Brain microvascular endothelial cell (primary cell): ENCODE results near the gene DNAJB13.

Source experiments
- DNase-seq: peaks from one replicate; pipeline ENCODE4 v3.0.0-alpha.2; 2020
- H3K27ac ChIP-seq: fragments of 250-450 bp; sonication (Bioruptor Pico); 2 replicates; pipeline ENCODE4 v1.5.1; 2020; ENCODE audit warnings: mild to moderate bottlenecking, moderate library complexity
- H3K27me3 ChIP-seq: fragments of 250-450 bp; sonication (Bioruptor Pico); replicated peaks from 2 replicates; pipeline ENCODE4 v1.5.1; 2020; ENCODE audit warnings: mild to moderate bottlenecking
- H3K36me3 ChIP-seq: fragments of 250-450 bp; sonication (Bioruptor Pico); replicated peaks from 2 replicates; pipeline ENCODE4 v1.5.1; 2020; ENCODE audit warnings: mild to moderate bottlenecking
- H3K4me3 ChIP-seq: 2 replicates; pipeline ENCODE4 v1.5.1; 2011; ENCODE audit warnings: low read depth, mild to moderate bottlenecking, control low read depth, low read length, moderate library complexity
- in situ Hi-C: cut with HindIII; loops from 2 replicates; pipeline ENCODE4 v1.10.0; 2017; ENCODE audit warnings: low sequenced_read_pairs, low pct_ligation_motif_present
- TF ChIP-seq, protein P1 (sequence below): IDR thresholded peaks from 2 replicates; pipeline ENCODE4 v1.5.1; 2011; ENCODE audit warnings: low read depth, mild to moderate bottlenecking, moderate library complexity, low read length, control low read depth, inconsistent platforms; ENCODE audit errors: missing control alignments

Gene DNAJB13

GRCh38 chr11:74017631-74018030 is 66.8 kb downstream of the DNAJB13 start:
- in situ Hi-C loops, result no loop called here
- TF ChIP-seq, protein P1, sequence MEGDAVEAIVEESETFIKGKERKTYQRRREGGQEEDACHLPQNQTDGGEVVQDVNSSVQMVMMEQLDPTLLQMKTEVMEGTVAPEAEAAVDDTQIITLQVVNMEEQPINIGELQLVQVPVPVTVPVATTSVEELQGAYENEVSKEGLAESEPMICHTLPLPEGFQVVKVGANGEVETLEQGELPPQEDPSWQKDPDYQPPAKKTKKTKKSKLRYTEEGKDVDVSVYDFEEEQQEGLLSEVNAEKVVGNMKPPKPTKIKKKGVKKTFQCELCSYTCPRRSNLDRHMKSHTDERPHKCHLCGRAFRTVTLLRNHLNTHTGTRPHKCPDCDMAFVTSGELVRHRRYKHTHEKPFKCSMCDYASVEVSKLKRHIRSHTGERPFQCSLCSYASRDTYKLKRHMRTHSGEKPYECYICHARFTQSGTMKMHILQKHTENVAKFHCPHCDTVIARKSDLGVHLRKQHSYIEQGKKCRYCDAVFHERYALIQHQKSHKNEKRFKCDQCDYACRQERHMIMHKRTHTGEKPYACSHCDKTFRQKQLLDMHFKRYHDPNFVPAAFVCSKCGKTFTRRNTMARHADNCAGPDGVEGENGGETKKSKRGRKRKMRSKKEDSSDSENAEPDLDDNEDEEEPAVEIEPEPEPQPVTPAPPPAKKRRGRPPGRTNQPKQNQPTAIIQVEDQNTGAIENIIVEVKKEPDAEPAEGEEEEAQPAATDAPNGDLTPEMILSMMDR, result no peak
- H3K36me3 ChIP-seq, result no peaks in the 10 kb centered on the region
- no peak for DNase-seq
- no peak overlapping the region for H3K27ac ChIP-seq
- H3K27me3 ChIP-seq, result no peaks in the 10 kb centered on the region
- no peak overlapping the region for H3K4me3 ChIP-seq

- Histone ChIP-seq H3K36me3 (no peaks in the 10 kb centered on the region), H3K27me3 (no peaks in the 10 kb centered on the region), H3K4me3 (no peak overlapping the region), H3K27ac (no peak overlapping the region)
- TF ChIP-seq, protein P1, result no peak
- peak; percentile 41 for DNase-seq
- in situ Hi-C loops, result no loop called here
Measured at GRCh38 chr11:74018331-74019005, 67.6 kb downstream of the DNAJB13 start.

DNA sequence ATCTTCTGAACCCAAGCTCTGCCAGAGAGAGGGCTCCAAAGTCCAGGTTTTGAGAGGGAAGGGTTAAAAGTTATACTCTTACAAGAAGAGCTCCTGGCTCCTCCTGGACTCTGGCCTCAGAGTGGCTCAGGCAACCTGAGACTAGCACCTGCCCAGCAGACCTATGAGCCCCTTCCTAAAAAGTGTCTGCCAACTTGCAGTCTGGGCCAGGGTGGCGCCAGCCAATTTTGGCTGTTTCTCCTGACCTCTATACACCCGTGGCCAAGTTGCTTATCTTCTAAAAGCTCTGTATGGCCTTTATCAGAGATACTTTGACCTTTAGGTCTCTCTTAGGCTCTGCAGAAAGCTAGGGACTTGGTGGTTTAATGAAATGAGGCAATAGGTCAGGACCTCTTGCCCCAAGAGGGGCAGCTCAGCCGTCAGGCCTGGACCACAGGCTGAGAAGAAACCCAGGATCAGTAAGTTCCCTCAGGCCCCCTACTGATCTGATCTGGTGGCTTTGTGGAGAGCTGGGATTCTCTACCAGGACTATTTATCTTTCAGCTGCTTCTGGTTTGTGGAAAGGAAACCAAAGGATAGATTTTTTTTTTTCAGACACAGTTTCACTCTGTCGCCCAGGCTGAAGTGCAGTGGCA is 68.4 kb downstream of the DNAJB13 start:
- Histone ChIP-seq H3K36me3 (no peaks in the 10 kb centered on the region), H3K27ac (no peak overlapping the region), H3K27me3 (no peaks in the 10 kb centered on the region), H3K4me3 (no peak overlapping the region)
- DNase-seq, result no peak
- TF ChIP-seq, protein P1, result no peak
- in situ Hi-C loops, result no loop called here

GRCh38 chr11:74019860-74020259 is 69.0 kb downstream of the DNAJB13 start:
- in situ Hi-C loops, result no loop called here
- no peaks in the 10 kb centered on the region for H3K27me3 ChIP-seq
- no peaks in the 10 kb centered on the region for H3K36me3 ChIP-seq
- TF ChIP-seq, protein P1, result no peak
- H3K27ac ChIP-seq, result no peak overlapping the region
- no peak for DNase-seq
- H3K4me3 ChIP-seq, result no peak overlapping the region
